Peyer's patch (tissue), 4 donors: Measurements from ENCODE around the gene MET.

Experiments
- CTCF ChIP-seq, 6 experiments: fragments of 450-650 bp in 4 of 6; fragments of 200-600 bp in 2 of 6; sonication (generic) in 1 of 6; IDR thresholded peaks; one replicate each; pipeline ENCODE4 v1.5.1; 2017 to 2019; ENCODE audit warnings: antibody characterized with exemption in 6 of 6, mild to moderate bottlenecking in 3 of 6, moderate library complexity in 1 of 6
- POLR2A ChIP-seq, 2 donors: fragments of 450-650 bp; IDR thresholded peaks; one replicate each; pipeline ENCODE4 v1.5.1; 2017; ENCODE audit warnings: antibody characterized with exemption in 2 of 2, mild to moderate bottlenecking in 2 of 2, moderate library complexity in 2 of 2

GRCh38 chr7:116757283-116757682 is 85.3 kb downstream of the MET start:
- TF ChIP-seq CTCF (IDR thresholded peaks at IDR 0.05) (no peak), POLR2A (IDR thresholded peaks at IDR 0.05) (no peak)
